OCI-LY3 (cell line): Measurements from ENCODE around the gene IPCEF1.
"Not testable (repeated sequence)": the region's sequence is repeated elsewhere in the genome, so short reads cannot be mapped to it uniquely, and the experiment has no call there.

Experiments
- H2AFZ ChIP-seq: fragments of 200-600, 300-600 bp; shearing (Covaris generic); 2 replicates; pipeline ENCODE4 v1.6.0; 2014; ENCODE audit warnings: antibody characterized with exemption, low read depth, low read length
- H3K27ac ChIP-seq: fragments of 200-600, 300-600 bp; sonication (generic); 2 replicates; pipeline ENCODE4 v1.5.1; 2014; ENCODE audit warnings: mild to moderate bottlenecking, low read length, moderate library complexity, mixed read lengths
- H3K27me3 ChIP-seq: fragments of 200-600, 300-600 bp; sonication (generic); 2 replicates; pipeline ENCODE4 v1.6.1; 2014; ENCODE audit warnings: low read depth, low read length, mixed read lengths
- H3K36me3 ChIP-seq: fragments of 200-600, 300-600 bp; sonication (generic); replicated peaks from 2 replicates; pipeline ENCODE3; 2014; ENCODE audit warnings: low read depth, low read length, mixed read lengths
- H3K4me1 ChIP-seq: fragments of 300-600, 200-600 bp; sonication (generic); 2 replicates; pipeline ENCODE4 v1.6.1; 2014; ENCODE audit warnings: low read length, mixed read lengths
- H3K4me2 ChIP-seq: fragments of 200-600, 300-600 bp; sonication (generic); 2 replicates; pipeline ENCODE4 v1.6.1; 2014; ENCODE audit warnings: low read length, mixed read lengths
- H3K4me3 ChIP-seq: fragments of 300-600, 200-600 bp; sonication (generic); 2 replicates; pipeline ENCODE4 v1.5.1; 2014; ENCODE audit warnings: antibody characterized with exemption, mild to moderate bottlenecking, low read length, moderate library complexity
- H3K79me2 ChIP-seq: fragments of 300-600, 200-600 bp; shearing (Covaris generic); 2 replicates; pipeline ENCODE4 v1.6.1; 2014; ENCODE audit warnings: mild to moderate bottlenecking, low read length, mixed read lengths
- H3K9ac ChIP-seq: fragments of 300-600, 200-600 bp; shearing (Covaris generic); 2 replicates; pipeline ENCODE4 v1.6.0; 2014; ENCODE audit warnings: mild to moderate bottlenecking, low read length, moderate library complexity
- H3K9me3 ChIP-seq: fragments of 200-600, 300-600 bp; shearing (Covaris generic); 2 replicates; pipeline ENCODE4 v1.6.1; 2014; ENCODE audit warnings: low read length, mixed read lengths; ENCODE audit not compliant: insufficient read depth
- H4K20me1 ChIP-seq: fragments of 200-600, 300-600 bp; sonication (generic); 2 replicates; pipeline ENCODE4 v1.6.1; 2016; ENCODE audit warnings: low read length, mixed read lengths; ENCODE audit not compliant: insufficient read depth
- CTCF ChIP-seq: fragments of 200-600, 300-600 bp; sonication (generic); IDR thresholded peaks from 2 replicates; pipeline ENCODE4 v1.5.1; 2014; ENCODE audit warnings: antibody characterized with exemption, low read length, low read depth
- EZH2phosphoT487 ChIP-seq: fragments of 200-600 bp; shearing (Covaris generic); IDR thresholded peaks from 2 replicates; pipeline ENCODE4 v1.6.1; 2018; ENCODE audit warnings: antibody characterized with exemption, mixed run types, low read depth

Gene IPCEF1

DNA sequence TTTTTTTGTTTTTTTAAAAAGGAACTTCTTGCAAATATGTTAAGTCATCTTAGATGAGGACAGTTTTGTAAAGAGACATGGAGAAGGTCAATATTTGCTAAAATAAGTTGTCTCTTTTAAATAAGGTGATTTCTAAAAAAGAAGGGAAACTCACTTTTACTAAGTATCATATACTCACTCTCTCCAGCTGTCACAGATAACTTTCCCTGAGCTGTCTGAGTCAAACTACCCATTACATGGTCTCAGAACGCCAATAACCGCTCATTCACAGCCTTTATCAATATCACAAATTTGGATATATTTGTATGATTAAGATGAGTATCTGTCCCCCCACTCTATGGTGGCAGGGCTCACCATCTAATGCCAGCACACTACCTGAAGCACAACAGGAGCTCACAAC lies 47.6 kb downstream of the IPCEF1 start:
- Histone ChIP-seq H3K27me3 (peaks cover 16% of the 10 kb centered on the region; the same call in 1 of the 2 replicates), H4K20me1 (no peaks in the 10 kb centered on the region), H3K27ac (peak overlapping the region; percentile 27), H3K4me1 (peaks cover 43% of the 10 kb centered on the region), H3K4me3 (no peak overlapping the region), H3K79me2 (no peaks in the 10 kb centered on the region), H3K4me2 (peak overlapping the region; percentile 20; the same call in 1 of the 2 replicates), H3K9me3 (no peaks in the 10 kb centered on the region), H3K9ac (no peak overlapping the region), H3K36me3 (no peaks in the 10 kb centered on the region), H2AFZ (no peak overlapping the region)
- TF ChIP-seq EZH2phosphoT487 (no peak), CTCF (no peak)

- H4K20me1 ChIP-seq = no peaks in the 10 kb centered on the region
- H3K4me1 ChIP-seq = peaks cover 51% of the 10 kb centered on the region
- no peaks in the 10 kb centered on the region for H3K36me3 ChIP-seq
- TF ChIP-seq CTCF (no peak), EZH2phosphoT487 (no peak)
- H3K27ac ChIP-seq = peak overlapping the region; percentile 81
- no peak overlapping the region for H3K4me3 ChIP-seq
- no peak overlapping the region for H3K9ac ChIP-seq
- H3K4me2 ChIP-seq = no peak overlapping the region
- peaks cover 23% of the 10 kb centered on the region for H3K27me3 ChIP-seq
- no peak overlapping the region for H2AFZ ChIP-seq
- H3K79me2 ChIP-seq = no peaks in the 10 kb centered on the region
- H3K9me3 ChIP-seq = no peaks in the 10 kb centered on the region
Observed at GRCh38 chr6:154307696-154308425, 48.7 kb downstream of the IPCEF1 start.

DNA sequence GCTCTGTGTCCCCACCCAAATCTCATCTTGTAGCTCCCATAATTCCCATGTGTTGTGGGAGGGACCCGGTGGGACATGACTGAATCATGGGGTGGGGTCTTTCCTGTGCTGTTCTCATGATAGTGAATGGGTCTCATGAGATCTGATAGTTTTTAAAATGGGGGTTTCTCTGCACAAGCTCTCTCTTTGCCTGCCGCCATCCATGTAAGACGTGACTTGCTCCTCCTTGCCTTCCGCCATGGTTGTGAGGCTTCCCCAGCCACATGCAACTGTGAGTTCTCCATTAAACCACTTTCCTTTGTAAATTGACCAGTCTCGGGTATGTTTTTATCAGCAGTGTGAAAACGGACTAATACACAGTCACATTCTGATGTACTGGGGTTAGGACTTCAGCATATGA lies 49.5 kb downstream of the IPCEF1 start:
- H3K9me3 ChIP-seq, H3K4me3 ChIP-seq, H4K20me1 ChIP-seq, H3K9ac ChIP-seq, H2AFZ ChIP-seq, H3K36me3 ChIP-seq, H3K79me2 ChIP-seq: not testable (repeated sequence)
- peak overlapping the region; percentile 81 for H3K27ac ChIP-seq
- H3K4me2 ChIP-seq = 0 out of 2 replicates have a peak overlapping the region, but pooled peaks have one; percentile 31
- peaks cover 59% of the 10 kb centered on the region for H3K4me1 ChIP-seq
- H3K27me3 ChIP-seq = peaks cover 27% of the 10 kb centered on the region

DNA sequence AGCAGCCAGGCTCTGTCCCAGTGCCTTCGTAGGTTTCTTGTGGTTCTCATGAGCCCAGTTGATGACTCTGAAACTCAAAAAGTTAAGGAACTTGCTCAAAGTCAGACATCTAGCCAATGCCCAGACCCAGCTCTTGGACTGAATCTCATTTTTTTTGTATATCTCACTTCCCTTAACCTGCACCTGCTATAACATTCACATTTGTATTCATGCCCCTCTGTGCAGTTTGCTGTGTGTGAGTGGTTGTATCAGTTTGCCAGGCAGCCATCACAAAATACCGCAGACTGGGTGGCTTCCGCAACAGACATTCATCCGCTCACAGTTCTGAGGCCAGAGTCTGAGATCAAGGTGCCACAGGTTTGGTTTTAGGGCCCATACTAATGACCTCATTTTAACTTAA lies 49.9 kb downstream of the IPCEF1 start:
- H3K9ac ChIP-seq = peak overlapping the region; percentile 17; the same call in 1 of the 2 replicates
- no peaks in the 10 kb centered on the region for H4K20me1 ChIP-seq
- H3K79me2 ChIP-seq = no peaks in the 10 kb centered on the region
- peak overlapping the region; percentile 66 for H3K4me2 ChIP-seq
- H3K9me3 ChIP-seq = no peaks in the 10 kb centered on the region
- peaks cover 63% of the 10 kb centered on the region for H3K4me1 ChIP-seq
- peaks cover 27% of the 10 kb centered on the region for H3K27me3 ChIP-seq
- no peak overlapping the region for H2AFZ ChIP-seq
- TF ChIP-seq EZH2phosphoT487 (no peak), CTCF (no peak)
- no peak overlapping the region for H3K4me3 ChIP-seq
- no peaks in the 10 kb centered on the region for H3K36me3 ChIP-seq
- H3K27ac ChIP-seq = peak overlapping the region; percentile 81
